ENCODE data around the gene FLYWCH2. TPM values are rescaled to one million over a fixed set of nuclear protein-coding genes. Genes with fewer than 3 reads are reported as not detected.

The FLYWCH2 gene
- total and polyA plus RNA-seq, 9 of the 15 experiments (the other 6 are each of a cell fraction or from before 2014, with no cell fraction given), result 0.70 to 55.5 (median 7.6) TPM

DNA sequence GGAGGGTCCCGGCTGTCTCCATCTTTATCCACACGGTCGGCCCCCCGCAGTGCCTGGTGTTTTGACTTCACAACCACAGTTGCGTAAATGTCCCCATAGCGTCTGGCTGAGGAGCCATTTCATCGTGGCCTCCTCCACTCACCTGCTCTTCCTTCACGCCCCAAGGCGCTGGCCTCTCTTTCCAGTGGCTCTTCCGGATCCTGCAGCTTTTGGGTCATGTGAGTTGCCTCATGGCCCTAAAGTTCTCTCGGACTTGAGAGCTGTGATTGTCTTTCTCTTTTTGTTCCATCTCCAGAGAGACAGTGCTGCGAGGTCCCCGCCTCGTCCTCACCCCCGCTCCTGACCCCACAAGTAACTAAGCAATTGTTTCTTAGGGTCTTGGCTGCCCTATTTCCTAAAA lies 51.4 kb downstream of the FLYWCH2 start:
- no peaks in the 10 kb centered on the region for H4K20me1 ChIP-seq (replicated peaks; ENCODE audit: control insufficient read depth, insufficient read depth, low read length)
- H3K4me1 ChIP-seq (replicated peaks in 1 of 2; ENCODE audit: control insufficient read depth in 2 of 2, insufficient read depth in 2 of 2, low read length in 2 of 2), result peaks cover 0 to 9% of the 10 kb centered on the region in 2 experiments; a peak in 2 of 5 replicates
- FAIRE-seq, result no peak
- H3K9me1 ChIP-seq (ENCODE audit: control insufficient read depth, insufficient read depth, low read length), result no peaks in the 10 kb centered on the region
- no peak overlapping the region for H3K4me3 ChIP-seq
- H3K4me2 ChIP-seq (ENCODE audit: insufficient read depth, low read length), result no peak overlapping the region
- 89% methylated on average over 14 of the region's 15 CpGs for WGBS (ENCODE audit: insufficient coverage, low coverage, missing lambda C conversion rate)
- CTCF ChIA-PET (ENCODE audit: low intra/inter-chr PET ratio), result no interaction called here
- ATAC-seq, result no peak
- POLR2A ChIA-PET, result no interaction called here
- TF ChIP-seq GTF2F1 (IDR thresholded peaks at IDR 0.05; ENCODE audit: low read depth, low read length) (no peak), FOXK2 (conservative IDR thresholded peaks at IDR 0.05 in 1 of 2, IDR thresholded peaks at IDR 0.05 in 1 of 2; ENCODE audit: low read depth in 2 of 2) (no peak)
- TF ChIP-seq, protein P1, sequence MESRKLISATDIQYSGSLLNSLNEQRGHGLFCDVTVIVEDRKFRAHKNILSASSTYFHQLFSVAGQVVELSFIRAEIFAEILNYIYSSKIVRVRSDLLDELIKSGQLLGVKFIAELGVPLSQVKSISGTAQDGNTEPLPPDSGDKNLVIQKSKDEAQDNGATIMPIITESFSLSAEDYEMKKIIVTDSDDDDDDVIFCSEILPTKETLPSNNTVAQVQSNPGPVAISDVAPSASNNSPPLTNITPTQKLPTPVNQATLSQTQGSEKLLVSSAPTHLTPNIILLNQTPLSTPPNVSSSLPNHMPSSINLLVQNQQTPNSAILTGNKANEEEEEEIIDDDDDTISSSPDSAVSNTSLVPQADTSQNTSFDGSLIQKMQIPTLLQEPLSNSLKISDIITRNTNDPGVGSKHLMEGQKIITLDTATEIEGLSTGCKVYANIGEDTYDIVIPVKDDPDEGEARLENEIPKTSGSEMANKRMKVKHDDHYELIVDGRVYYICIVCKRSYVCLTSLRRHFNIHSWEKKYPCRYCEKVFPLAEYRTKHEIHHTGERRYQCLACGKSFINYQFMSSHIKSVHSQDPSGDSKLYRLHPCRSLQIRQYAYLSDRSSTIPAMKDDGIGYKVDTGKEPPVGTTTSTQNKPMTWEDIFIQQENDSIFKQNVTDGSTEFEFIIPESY (CRISPR knock-in tag; IDR thresholded peaks at IDR 0.05), result peak; percentile 39; the same call in 1 of the 2 replicates
- TF ChIP-seq, protein P2, sequence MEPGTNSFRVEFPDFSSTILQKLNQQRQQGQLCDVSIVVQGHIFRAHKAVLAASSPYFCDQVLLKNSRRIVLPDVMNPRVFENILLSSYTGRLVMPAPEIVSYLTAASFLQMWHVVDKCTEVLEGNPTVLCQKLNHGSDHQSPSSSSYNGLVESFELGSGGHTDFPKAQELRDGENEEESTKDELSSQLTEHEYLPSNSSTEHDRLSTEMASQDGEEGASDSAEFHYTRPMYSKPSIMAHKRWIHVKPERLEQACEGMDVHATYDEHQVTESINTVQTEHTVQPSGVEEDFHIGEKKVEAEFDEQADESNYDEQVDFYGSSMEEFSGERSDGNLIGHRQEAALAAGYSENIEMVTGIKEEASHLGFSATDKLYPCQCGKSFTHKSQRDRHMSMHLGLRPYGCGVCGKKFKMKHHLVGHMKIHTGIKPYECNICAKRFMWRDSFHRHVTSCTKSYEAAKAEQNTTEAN (CRISPR knock-in tag; IDR thresholded peaks at IDR 0.05), result no peak
- BruUV-seq (replicated peaks), result no TSS peak
- no peaks in the 10 kb centered on the region for H3K27me3 ChIP-seq (ENCODE audit: control insufficient read depth in 2 of 2, insufficient read depth in 2 of 2, low read length in 2 of 2)
- in situ Hi-C loops (cut with MboI) (no loop called here), intact Hi-C loops (cut with micrococcal nuclease) (no loop called here)
- no peaks in the 10 kb centered on the region for H3K9me3 ChIP-seq (replicated peaks; ENCODE audit: control insufficient read depth, insufficient read depth, low read depth, low read length)
- no peak overlapping the region for H3K9ac ChIP-seq (ENCODE audit: insufficient read depth in 1 of 2, low read depth in 2 of 2, low read length in 2 of 2)
- H3K36me3 ChIP-seq (ENCODE audit: control insufficient read depth, insufficient read depth, low read length), result peaks cover 58% of the 10 kb centered on the region; the same call in 2 of the 3 replicates
- H3K79me2 ChIP-seq (ENCODE audit: control insufficient read depth, insufficient read depth, low read length), result no peaks in the 10 kb centered on the region
- DNase-seq (ENCODE audit: extremely low read depth in 1 of 4, low spot score in 3 of 4), result peak in 1 of 4 experiments; percentile 3
- no peak overlapping the region for H3K27ac ChIP-seq (ENCODE audit: extremely low read depth, low read depth, low read length)
- no peak overlapping the region for H2AFZ ChIP-seq (ENCODE audit: low read depth, low read length)
